SU-DHL-6 (cell line): ENCODE measurements around the gene THSD8.

Experiments
- H2AFZ ChIP-seq: fragments of 200-600 bp; sonication (generic); 2 replicates; pipeline ENCODE4 v1.6.1; 2014; ENCODE audit warnings: low read depth, mild to moderate bottlenecking, moderate library complexity, mixed read lengths, antibody characterized with exemption, low read length; ENCODE audit not compliant: severe bottlenecking
- H3F3A ChIP-seq: fragments of 200-600 bp; shearing (Covaris generic); 2 replicates; pipeline ENCODE4 v1.6.0; 2016; ENCODE audit warnings: antibody characterized with exemption, mild to moderate bottlenecking; ENCODE audit not compliant: insufficient read depth
- H3K27ac ChIP-seq: fragments of 200-600 bp; sonication (generic); 2 replicates; pipeline ENCODE4 v1.5.1; 2016; ENCODE audit warnings: low read depth, mild to moderate bottlenecking, low read length, moderate library complexity, mixed read lengths
- H3K27me3 ChIP-seq: fragments of 200-600 bp; sonication (generic), shearing (Covaris generic); 2 replicates; pipeline ENCODE4 v1.6.0; 2014; ENCODE audit warnings: mild to moderate bottlenecking, low read length
- H3K36me3 ChIP-seq: fragments of 200-600 bp; sonication (generic); 2 replicates; pipeline ENCODE4 v1.6.1; 2014; ENCODE audit warnings: mild to moderate bottlenecking, low read length, mixed read lengths
- H3K4me2 ChIP-seq: fragments of 300-600, 200-600 bp; shearing (Covaris generic), sonication (generic); 2 replicates; pipeline ENCODE4 v1.6.0; 2014; ENCODE audit warnings: low read length, low read depth, mild to moderate bottlenecking; ENCODE audit not compliant: poor library complexity, severe bottlenecking
- H3K4me3 ChIP-seq: fragments of 200-600 bp; sonication (generic); 2 replicates; pipeline ENCODE4 v1.5.1; 2014; ENCODE audit warnings: antibody characterized with exemption, low read length, mild to moderate bottlenecking, mixed read lengths; ENCODE audit not compliant: insufficient read depth, poor library complexity, severe bottlenecking
- H3K79me2 ChIP-seq: fragments of 200-600 bp; sonication (generic); 2 replicates; pipeline ENCODE4 v1.6.1; 2014; ENCODE audit warnings: mild to moderate bottlenecking, low read length, moderate library complexity; ENCODE audit not compliant: insufficient read depth
- H3K9ac ChIP-seq: fragments of 200-600 bp; sonication (generic); 2 replicates; pipeline ENCODE4 v1.7.0; 2014; ENCODE audit warnings: mild to moderate bottlenecking, low read length
- H3K9me2 ChIP-seq: fragments of 200-600 bp; sonication (generic); replicated peaks from 2 replicates; pipeline ENCODE4 v1.6.1; 2014; ENCODE audit warnings: low read length; ENCODE audit not compliant: insufficient read depth
- H3K9me3 ChIP-seq: fragments of 200-600 bp; sonication (generic); 2 replicates; pipeline ENCODE4 v1.6.1; 2014; ENCODE audit warnings: low read length, mixed read lengths; ENCODE audit not compliant: insufficient read depth
- H4K20me1 ChIP-seq: fragments of 200-600 bp; sonication (generic); 2 replicates; pipeline ENCODE4 v1.6.1; 2014; ENCODE audit warnings: low read depth, mild to moderate bottlenecking, antibody characterized with exemption, low read length, moderate library complexity, mixed read lengths
- EZH2phosphoT487 ChIP-seq: fragments of 200-600 bp; sonication (generic), shearing (Covaris generic); conservative IDR thresholded peaks from 2 replicates; pipeline ENCODE4 v1.6.1; 2018; ENCODE audit warnings: mild to moderate bottlenecking, antibody characterized with exemption, low read length, moderate library complexity, mixed read lengths
- TF ChIP-seq, protein P1 (sequence below): fragments of 200-600 bp; sonication (generic); IDR thresholded peaks from one replicate; pipeline ENCODE4 v1.5.1; 2017; ENCODE audit warnings: antibody characterized with exemption, mild to moderate bottlenecking, low read length, moderate library complexity; ENCODE audit not compliant: insufficient read depth, poor library complexity, severe bottlenecking

Gene THSD8

DNA sequence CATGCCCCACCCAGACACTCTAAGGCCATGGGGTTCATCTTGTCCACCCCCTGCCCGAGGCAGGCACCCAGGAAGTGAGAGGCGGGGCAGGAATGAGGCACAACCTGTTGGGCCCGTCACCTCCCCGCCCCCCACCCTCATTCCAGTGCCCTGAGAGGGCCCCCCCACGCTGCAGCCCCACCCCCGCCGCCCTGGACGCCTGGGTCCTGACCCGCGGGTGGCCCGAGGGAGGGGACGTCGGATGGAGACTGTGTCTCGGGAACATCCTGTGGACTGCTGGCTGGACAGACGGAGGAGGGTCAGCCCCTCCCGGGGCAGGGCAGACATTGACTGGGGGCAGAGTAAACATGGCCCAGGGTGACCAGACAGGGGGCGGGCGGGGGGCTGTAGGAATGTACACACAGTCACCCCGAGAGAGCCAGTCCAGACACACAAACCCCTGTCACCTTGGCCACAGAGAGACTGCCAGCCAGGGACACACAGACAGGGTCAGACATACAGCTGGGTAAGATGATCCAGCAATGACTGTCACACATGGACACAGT is 17.9 kb upstream of the THSD8 start:
- Histone ChIP-seq H3K4me2 (no peak overlapping the region), H3K79me2 (no peaks in the 10 kb centered on the region), H3F3A (peaks cover 6% of the 10 kb centered on the region; the same call in 1 of the 2 replicates), H3K36me3 (no peaks in the 10 kb centered on the region), H3K9ac (no peak overlapping the region), H3K9me2 (no peaks in the 10 kb centered on the region), H3K27ac (no peak overlapping the region), H3K9me3 (no peaks in the 10 kb centered on the region), H3K27me3 (no peaks in the 10 kb centered on the region), H3K4me3 (no peak overlapping the region), H4K20me1 (no peaks in the 10 kb centered on the region), H2AFZ (no peak overlapping the region)
- no peak for TF ChIP-seq EZH2phosphoT487
- TF ChIP-seq, protein P1, sequence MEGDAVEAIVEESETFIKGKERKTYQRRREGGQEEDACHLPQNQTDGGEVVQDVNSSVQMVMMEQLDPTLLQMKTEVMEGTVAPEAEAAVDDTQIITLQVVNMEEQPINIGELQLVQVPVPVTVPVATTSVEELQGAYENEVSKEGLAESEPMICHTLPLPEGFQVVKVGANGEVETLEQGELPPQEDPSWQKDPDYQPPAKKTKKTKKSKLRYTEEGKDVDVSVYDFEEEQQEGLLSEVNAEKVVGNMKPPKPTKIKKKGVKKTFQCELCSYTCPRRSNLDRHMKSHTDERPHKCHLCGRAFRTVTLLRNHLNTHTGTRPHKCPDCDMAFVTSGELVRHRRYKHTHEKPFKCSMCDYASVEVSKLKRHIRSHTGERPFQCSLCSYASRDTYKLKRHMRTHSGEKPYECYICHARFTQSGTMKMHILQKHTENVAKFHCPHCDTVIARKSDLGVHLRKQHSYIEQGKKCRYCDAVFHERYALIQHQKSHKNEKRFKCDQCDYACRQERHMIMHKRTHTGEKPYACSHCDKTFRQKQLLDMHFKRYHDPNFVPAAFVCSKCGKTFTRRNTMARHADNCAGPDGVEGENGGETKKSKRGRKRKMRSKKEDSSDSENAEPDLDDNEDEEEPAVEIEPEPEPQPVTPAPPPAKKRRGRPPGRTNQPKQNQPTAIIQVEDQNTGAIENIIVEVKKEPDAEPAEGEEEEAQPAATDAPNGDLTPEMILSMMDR, result no peak

DNA sequence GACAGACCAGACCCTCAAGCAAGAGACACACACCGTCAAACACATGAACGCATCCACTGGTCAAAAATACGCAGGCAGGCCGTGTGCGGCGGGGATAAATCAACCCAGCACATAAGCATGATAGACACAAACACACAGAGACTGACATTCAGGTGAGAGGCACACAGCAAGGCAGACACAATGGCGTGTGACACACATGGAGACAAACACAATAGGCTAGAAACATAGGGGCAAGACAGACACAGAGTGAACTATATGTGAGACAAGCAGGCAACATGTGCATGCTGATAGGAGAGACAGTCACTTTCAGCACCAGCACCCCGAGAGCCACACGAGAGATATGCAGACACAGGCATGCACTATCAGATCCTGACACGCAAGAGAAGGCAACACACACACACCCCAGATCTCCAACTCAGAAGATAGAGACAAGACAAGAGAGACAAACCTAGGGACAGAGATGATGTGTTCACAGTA is 17.4 kb upstream of the THSD8 start:
- Histone ChIP-seq H3K4me2 (no peak overlapping the region), H3K36me3 (no peaks in the 10 kb centered on the region), H3K9ac (no peak overlapping the region), H3K9me3 (no peaks in the 10 kb centered on the region), H3K4me3 (no peak overlapping the region), H4K20me1 (no peaks in the 10 kb centered on the region), H3K27me3 (no peaks in the 10 kb centered on the region), H2AFZ (no peak overlapping the region), H3K27ac (no peak overlapping the region), H3K79me2 (no peaks in the 10 kb centered on the region), H3F3A (peaks cover 11% of the 10 kb centered on the region; the same call in 1 of the 2 replicates), H3K9me2 (no peaks in the 10 kb centered on the region)
- TF ChIP-seq EZH2phosphoT487, result no peak
- TF ChIP-seq, protein P1, result no peak

DNA sequence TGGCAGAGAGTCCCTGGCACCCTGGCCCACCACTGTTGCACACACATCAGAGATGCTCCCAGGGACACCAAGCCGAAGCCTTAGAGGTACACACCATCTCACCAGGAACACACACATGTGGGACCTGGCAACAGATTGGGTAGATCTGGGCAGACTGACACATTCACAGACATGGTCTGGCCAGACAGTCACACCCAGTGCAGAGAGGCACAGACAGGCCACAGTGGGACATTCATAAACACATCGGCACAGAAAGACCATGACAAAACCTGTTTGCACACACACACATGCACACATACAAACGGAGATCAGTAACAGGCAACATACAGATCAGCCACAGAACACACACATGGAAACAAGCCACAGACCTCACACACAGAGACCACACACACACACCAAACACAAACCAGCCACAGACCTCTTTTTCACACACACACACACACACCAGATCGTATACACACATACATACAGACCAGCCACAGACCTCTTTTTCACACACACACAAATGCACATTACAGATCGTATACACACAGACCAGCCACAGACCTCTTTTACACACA is 16.9 kb upstream of the THSD8 start:
- no peak for TF ChIP-seq EZH2phosphoT487
- TF ChIP-seq, protein P1, result no peak
- no peak overlapping the region for H3K27ac ChIP-seq
- H3K9me3 ChIP-seq, result no peaks in the 10 kb centered on the region
- no peak overlapping the region for H3K4me3 ChIP-seq
- H3K36me3 ChIP-seq, result no peaks in the 10 kb centered on the region
- no peak overlapping the region for H2AFZ ChIP-seq
- no peaks in the 10 kb centered on the region for H3K27me3 ChIP-seq
- no peaks in the 10 kb centered on the region for H3K9me2 ChIP-seq
- H3K4me2 ChIP-seq, result no peak overlapping the region
- H4K20me1 ChIP-seq, result no peaks in the 10 kb centered on the region
- H3F3A ChIP-seq, result peaks cover 11% of the 10 kb centered on the region; the same call in 1 of the 2 replicates
- no peaks in the 10 kb centered on the region for H3K79me2 ChIP-seq
- no peak overlapping the region for H3K9ac ChIP-seq
